Measurements from ENCODE around the gene GRB10.

DNA sequence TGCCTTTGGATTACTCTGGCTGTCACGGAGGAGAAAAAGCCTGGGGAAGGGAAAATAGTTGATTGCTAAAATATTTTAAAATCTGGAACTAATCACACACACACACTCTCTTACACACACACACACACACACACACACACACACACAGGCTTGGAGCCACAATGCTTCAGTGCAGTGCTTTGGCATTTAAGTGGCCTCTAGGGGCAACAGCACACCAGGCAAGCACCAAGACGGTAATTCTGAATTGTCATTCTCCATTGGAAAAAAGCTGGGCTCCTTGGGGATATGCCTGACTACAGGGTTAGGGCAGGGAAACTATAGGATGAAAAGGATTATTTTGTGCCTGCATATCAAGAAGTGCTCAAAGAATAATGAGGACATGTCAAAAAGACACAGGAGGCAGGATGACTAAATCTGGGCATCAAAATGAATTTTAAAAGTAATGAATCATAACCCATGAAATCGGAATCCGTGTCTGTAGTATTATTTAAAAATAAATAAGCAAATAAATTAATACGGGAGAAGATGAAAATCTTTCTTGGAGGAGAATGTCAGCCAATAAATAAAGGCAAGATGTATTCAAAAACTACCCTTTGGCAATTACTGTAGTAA is 187.1 kb downstream of the GRB10 start:
- TF ChIP-seq, protein P1, sequence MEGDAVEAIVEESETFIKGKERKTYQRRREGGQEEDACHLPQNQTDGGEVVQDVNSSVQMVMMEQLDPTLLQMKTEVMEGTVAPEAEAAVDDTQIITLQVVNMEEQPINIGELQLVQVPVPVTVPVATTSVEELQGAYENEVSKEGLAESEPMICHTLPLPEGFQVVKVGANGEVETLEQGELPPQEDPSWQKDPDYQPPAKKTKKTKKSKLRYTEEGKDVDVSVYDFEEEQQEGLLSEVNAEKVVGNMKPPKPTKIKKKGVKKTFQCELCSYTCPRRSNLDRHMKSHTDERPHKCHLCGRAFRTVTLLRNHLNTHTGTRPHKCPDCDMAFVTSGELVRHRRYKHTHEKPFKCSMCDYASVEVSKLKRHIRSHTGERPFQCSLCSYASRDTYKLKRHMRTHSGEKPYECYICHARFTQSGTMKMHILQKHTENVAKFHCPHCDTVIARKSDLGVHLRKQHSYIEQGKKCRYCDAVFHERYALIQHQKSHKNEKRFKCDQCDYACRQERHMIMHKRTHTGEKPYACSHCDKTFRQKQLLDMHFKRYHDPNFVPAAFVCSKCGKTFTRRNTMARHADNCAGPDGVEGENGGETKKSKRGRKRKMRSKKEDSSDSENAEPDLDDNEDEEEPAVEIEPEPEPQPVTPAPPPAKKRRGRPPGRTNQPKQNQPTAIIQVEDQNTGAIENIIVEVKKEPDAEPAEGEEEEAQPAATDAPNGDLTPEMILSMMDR (IDR thresholded peaks at IDR 0.05) = peak in 2 of 3 donors; percentile 54 to 58
- TF ChIP-seq POLR2A (IDR thresholded peaks at IDR 0.05) (no peak), EP300 (IDR thresholded peaks at IDR 0.05) (no peak)

All from ovary (tissue), 3 donors.